Neural cell (in vitro differentiated cells): ENCODE results near the gene PRR5.

Experiments used
- CTCF ChIP-seq: fragments of 450-650 bp; IDR thresholded peaks from 2 replicates; pipeline ENCODE4 v1.5.1; 2014; ENCODE audit warnings: antibody characterized with exemption, mild to moderate bottlenecking, moderate library complexity; ENCODE audit not compliant: poor library complexity, severe bottlenecking
- EP300 ChIP-seq: fragments of 450-650 bp; conservative IDR thresholded peaks from 2 replicates; pipeline ENCODE4 v1.6.1; 2014; ENCODE audit warnings: antibody characterized with exemption, mild to moderate bottlenecking, moderate library complexity; ENCODE audit not compliant: poor library complexity, severe bottlenecking
- EZH2 ChIP-seq: fragments of 200-600, 300-800 bp; shearing (Covaris generic), sonication (generic); IDR thresholded peaks from 2 replicates; pipeline ENCODE4 v1.6.1; 2014; ENCODE audit warnings: antibody characterized with exemption, low read length, borderline replicate concordance, mild to moderate bottlenecking; ENCODE audit not compliant: insufficient read depth, poor library complexity, severe bottlenecking
- POLR2AphosphoS5 ChIP-seq: IDR thresholded peaks from 2 replicates; pipeline ENCODE4 v1.6.1; 2012
- RAD21 ChIP-seq: fragments of 450-650 bp; conservative IDR thresholded peaks from 2 replicates; pipeline ENCODE4 v1.6.1; 2014; ENCODE audit warnings: antibody characterized with exemption, mild to moderate bottlenecking, moderate library complexity
- REST ChIP-seq: IDR thresholded peaks from 2 replicates; pipeline ENCODE4 v1.6.1; 2012; ENCODE audit warnings: borderline replicate concordance
- TAF1 ChIP-seq: IDR thresholded peaks from 2 replicates; pipeline ENCODE4 v1.6.1; 2012; ENCODE audit warnings: low read depth

GRCh38 chr22:44685384-44686056 is 16.5 kb upstream of the PRR5 start:
- TF ChIP-seq CTCF (no peak), TAF1 (no peak), EZH2 (no peak), RAD21 (no peak), REST (no peak), POLR2AphosphoS5 (no peak), EP300 (no peak)
